GM12878 (cell line): Measurements from ENCODE around the gene USF1. TPM values are rescaled to one million over a fixed set of nuclear protein-coding genes. Genes with fewer than 3 reads are reported as not detected.
A peak's percentile ranks its signal among the peaks of the same experiment; 100 is the strongest.

Source experiments
- ASH2L ChIP-seq: fragments of 300-600, 200-600 bp; sonication (generic); IDR thresholded peaks from 2 replicates; pipeline ENCODE4 v1.6.1; 2017; ENCODE audit warnings: low read depth, mild to moderate bottlenecking, borderline replicate concordance
- BHLHE40 ChIP-seq, 2 experiments: fragments of 450-650 bp in 1 of 2; IDR thresholded peaks; 2 replicates each; pipeline ENCODE4 v1.6.1; 2011 to 2017; ENCODE audit warnings: low read depth in 2 of 2, borderline replicate concordance in 1 of 2, improper control_type of control experiment in 1 of 2, low read length in 1 of 2, mild to moderate bottlenecking in 1 of 2
- CBX5 ChIP-seq: sonication (generic); IDR thresholded peaks from 2 replicates; pipeline ENCODE4 v1.6.1; 2016; ENCODE audit warnings: low read depth, moderate library complexity, mild to moderate bottlenecking, inconsistent platforms
- CTCF ChIP-seq, 3 experiments: IDR thresholded peaks in 2 of 3; conservative IDR thresholded peaks in 1 of 3; 2 replicates each; pipeline ENCODE4 v1.5.1; 2011; ENCODE audit warnings: low read depth in 3 of 3, low read length in 3 of 3, mild to moderate bottlenecking in 3 of 3, control low read depth in 2 of 3, moderate library complexity in 2 of 3, inconsistent platforms in 1 of 3, mixed read lengths in 1 of 3; ENCODE audit not compliant: control insufficient read depth in 2 of 3, insufficient read depth in 1 of 3; ENCODE audit errors: extremely low read depth in 1 of 3
- EED ChIP-seq: sonication (generic); IDR thresholded peaks from 2 replicates; pipeline ENCODE4 v1.6.1; 2016; ENCODE audit warnings: antibody characterized with exemption, low read depth
- EZH2 ChIP-seq: IDR thresholded peaks from 2 replicates; pipeline ENCODE4 v1.6.1; 2012; ENCODE audit warnings: low read depth, mild to moderate bottlenecking, control low read depth, inconsistent platforms, low read length, borderline replicate concordance; ENCODE audit not compliant: control insufficient read depth
- IRF4 ChIP-seq: IDR thresholded peaks from 2 replicates; pipeline ENCODE4 v1.6.1; 2011; ENCODE audit warnings: low read depth, low read length
- KDM1A ChIP-seq: fragments of 200-600 bp; sonication (generic); IDR thresholded peaks from 2 replicates; pipeline ENCODE4 v1.6.1; 2016; ENCODE audit warnings: borderline replicate concordance
- LARP7 ChIP-seq: fragments of 450-650 bp; IDR thresholded peaks from 2 replicates; pipeline ENCODE4 v1.6.1; 2017; ENCODE audit warnings: mild to moderate bottlenecking
- MXI1 ChIP-seq: fragments of 150-350 bp; IDR thresholded peaks from 2 replicates; pipeline ENCODE4 v1.6.1; 2011; ENCODE audit warnings: low read depth, mild to moderate bottlenecking, inconsistent platforms, low read length, improper control_type of control experiment
- NFXL1 ChIP-seq: fragments of 450-650 bp; IDR thresholded peaks from 2 replicates; pipeline ENCODE4 v1.6.1; 2017; ENCODE audit warnings: antibody characterized with exemption, mild to moderate bottlenecking, borderline replicate concordance
- NFYB ChIP-seq: IDR thresholded peaks from 2 replicates; pipeline ENCODE4 v1.6.1; 2011; ENCODE audit warnings: low read depth, mild to moderate bottlenecking, low read length, improper control_type of control experiment, moderate library complexity; ENCODE audit not compliant: insufficient read depth
- NR2F1 ChIP-seq: fragments of 450-650 bp; conservative IDR thresholded peaks from 2 replicates; pipeline ENCODE4 v1.6.1; 2017; ENCODE audit warnings: mild to moderate bottlenecking
- NRF1 ChIP-seq: conservative IDR thresholded peaks from 2 replicates; pipeline ENCODE4 v1.6.1; 2011; ENCODE audit warnings: mild to moderate bottlenecking, low read depth, low read length, improper control_type of control experiment
- PAX8 ChIP-seq: fragments of 450-650 bp; IDR thresholded peaks from 2 replicates; pipeline ENCODE4 v1.6.1; 2017; ENCODE audit warnings: mild to moderate bottlenecking, moderate library complexity
- POU2F2 ChIP-seq: IDR thresholded peaks from 3 replicates; pipeline ENCODE4 v1.6.1; 2011; ENCODE audit warnings: low read depth, mild to moderate bottlenecking, low read length, borderline replicate concordance
- SMAD5 ChIP-seq: IDR thresholded peaks from 2 replicates; pipeline ENCODE4 v1.6.1; 2016; ENCODE audit warnings: antibody characterized with exemption, low read depth
- WRNIP1 ChIP-seq: IDR thresholded peaks from 2 replicates; pipeline ENCODE4 v1.6.1; 2011; ENCODE audit warnings: low read depth, low read length, improper control_type of control experiment, borderline replicate concordance
- YY1 ChIP-seq: IDR thresholded peaks from 2 replicates; pipeline ENCODE4 v1.6.1; 2011; ENCODE audit warnings: low read depth, mild to moderate bottlenecking, low read length
- ZNF384 ChIP-seq: IDR thresholded peaks from 2 replicates; pipeline ENCODE4 v1.6.1; 2012; ENCODE audit warnings: low read depth, mild to moderate bottlenecking, low read length, improper control_type of control experiment, borderline replicate concordance
- ZNF687 ChIP-seq: fragments of 450-650 bp; IDR thresholded peaks from 2 replicates; pipeline ENCODE4 v1.6.1; 2017; ENCODE audit warnings: mild to moderate bottlenecking, moderate library complexity
- polyA plus RNA-seq, 11 experiments: library from polyadenylated mRNA; depleted of rRNA in 4 of 11; unstranded in 6 of 11; stranded (reverse) in 5 of 11; fragments of >200 nt; fragmentation: Nextera tagmentation in 4 of 11; fragmentation: Illumina TruSeq in 1 of 11; extraction: Ambion mirVana in 4 of 11; extraction: Trizol in 1 of 11; gene quantifications; 1 replicate in 1 of 11; 2 replicates in 10 of 11; pipeline versions ENCODE4 v1.2.1 to v1.2.3, GENCODE V29; 2011 to 2016; ENCODE audit warnings: inconsistent platforms in 2 of 11, missing spikeins in 2 of 11, low read depth in 1 of 11
- total RNA-seq, 4 experiments: library from RNA; depleted of rRNA in 3 of 4; stranded (reverse); fragments of >200 nt in 3 of 4; fragmentation: Illumina TruSeq in 1 of 4; extraction: Trizol in 1 of 4; gene quantifications; 2 replicates each; pipeline versions ENCODE4 v1.2.1 to v1.2.3, GENCODE V29; 2013 to 2021
- TF ChIP-seq, protein P1 (sequence below): fragments of 450-650 bp; formaldehyde crosslinking; IDR thresholded peaks from 2 replicates; pipeline ENCODE4 v1.4.0; 2022; ENCODE audit warnings: mild to moderate bottlenecking, moderate library complexity

USF1 gene
- total and polyA plus RNA-seq, 10 of the 15 experiments (the other 5 are each of a cell fraction or from before 2014, with no cell fraction given), result 9.4 to 92.1 (median 53.5) TPM

- TF ChIP-seq ASH2L (no peak), BHLHE40 (IDR thresholded peaks at IDR 0.05; ENCODE audit: borderline replicate concordance in 1 of 2, low read depth in 2 of 2, low read length in 1 of 2) (peak; percentile 73 to 86), NFYB (peak; percentile 43; the same call in 1 of the 2 replicates), POU2F2 (peak; percentile 74; the same call in 1 of the 3 replicates), IRF4 (0 out of 2 replicates have a peak, but pooled peaks have one; percentile 32), ZNF687 (peak; percentile 90), MXI1 (peak; percentile 80), YY1 (peak; percentile 80), WRNIP1 (0 out of 2 replicates have a peak, but pooled peaks have one; percentile 86), EED (peak; percentile 71; the same call in 1 of the 2 replicates), CBX5 (no peak), PAX8 (no peak), NRF1 (no peak), SMAD5 (0 out of 2 replicates have a peak, but pooled peaks have one; percentile 10), LARP7 (peak; percentile 56; the same call in 1 of the 2 replicates), EZH2 (no peak), KDM1A (no peak), ZNF384 (no peak), CTCF (IDR thresholded peaks at IDR 0.05 in 2 of 3, conservative IDR thresholded peaks at IDR 0.05 in 1 of 3; ENCODE audit: control insufficient read depth in 2 of 3, extremely low read depth in 1 of 3, insufficient read depth in 1 of 3, low read depth in 3 of 3, low read length in 3 of 3) (no peak), NFXL1 (no peak), NR2F1 (peak; percentile 63)
- TF ChIP-seq, protein P1, sequence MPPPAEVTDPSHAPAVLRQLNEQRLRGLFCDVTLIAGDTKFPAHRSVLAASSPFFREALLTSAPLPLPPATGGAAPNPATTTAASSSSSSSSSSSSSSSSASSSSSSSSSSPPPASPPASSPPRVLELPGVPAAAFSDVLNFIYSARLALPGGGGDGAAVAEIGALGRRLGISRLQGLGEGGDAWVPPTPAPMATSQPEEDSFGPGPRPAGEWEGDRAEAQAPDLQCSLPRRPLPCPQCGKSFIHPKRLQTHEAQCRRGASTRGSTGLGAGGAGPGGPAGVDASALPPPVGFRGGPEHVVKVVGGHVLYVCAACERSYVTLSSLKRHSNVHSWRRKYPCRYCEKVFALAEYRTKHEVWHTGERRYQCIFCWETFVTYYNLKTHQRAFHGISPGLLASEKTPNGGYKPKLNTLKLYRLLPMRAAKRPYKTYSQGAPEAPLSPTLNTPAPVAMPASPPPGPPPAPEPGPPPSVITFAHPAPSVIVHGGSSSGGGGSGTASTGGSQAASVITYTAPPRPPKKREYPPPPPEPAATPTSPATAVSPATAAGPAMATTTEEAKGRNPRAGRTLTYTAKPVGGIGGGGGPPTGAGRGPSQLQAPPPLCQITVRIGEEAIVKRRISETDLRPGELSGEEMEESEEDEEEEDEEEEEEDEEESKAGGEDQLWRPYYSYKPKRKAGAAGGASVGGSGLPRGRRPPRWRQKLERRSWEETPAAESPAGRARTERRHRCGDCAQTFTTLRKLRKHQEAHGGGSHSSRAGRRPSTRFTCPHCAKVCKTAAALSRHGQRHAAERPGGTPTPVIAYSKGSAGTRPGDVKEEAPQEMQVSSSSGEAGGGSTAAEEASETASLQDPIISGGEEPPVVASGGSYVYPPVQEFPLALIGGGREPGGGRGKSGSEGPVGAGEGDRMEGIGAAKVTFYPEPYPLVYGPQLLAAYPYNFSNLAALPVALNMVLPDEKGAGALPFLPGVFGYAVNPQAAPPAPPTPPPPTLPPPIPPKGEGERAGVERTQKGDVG (CRISPR knock-in tag), result no peak
Measured at GRCh38 chr1:161069731-161070270, 24.0 kb upstream of the USF1 start, which contains the start of gene ARHGAP30 (continued).
